IMR-90 (cell line): Measurements from ENCODE around the gene CDH16. TPM values are rescaled to one million over a fixed set of nuclear protein-coding genes. Genes with fewer than 3 reads are reported as not detected.

Source experiments
- ATAC-seq: fragments of 200-7000 bp; cut with Tn5 transposase; 2 replicates; pipeline ENCODE4 v1.9.1; 2020; ENCODE audit warnings: low read depth, mild to moderate bottlenecking, moderate library complexity
- BruUV-seq: library from RNA; stranded (reverse); fragments of 400-500 nt; replicated peaks from 2 replicates; lab custom pipeline; 2021; lab: Mats Ljungman, UMichigan
- CTCF ChIA-PET: fragments of 300-600 bp; formaldehyde crosslinking; extraction: SDS; loops from one replicate; lab custom pipeline; 2021; ENCODE audit warnings: antibody characterized with exemption; lab: Yijun Ruan, JAX
- POLR2A ChIA-PET: fragments of 300-600 bp; sonication (Branson Sonifier 250); formaldehyde crosslinking; loops from one replicate; lab custom pipeline; 2022; ENCODE audit warnings: antibody characterized with exemption; ENCODE audit not compliant: unreplicated experiment; lab: Charles Lee
- DNase-seq: peaks from one replicate; pipeline ENCODE4 v3.0.0; 2013
- H2AFZ ChIP-seq: replicated peaks from 2 replicates; pipeline ENCODE3; 2013; ENCODE audit warnings: low read length, mild to moderate bottlenecking; ENCODE audit not compliant: poor library complexity
- H2AK5ac ChIP-seq: 2 replicates; pipeline ENCODE4 v1.6.1; 2013; ENCODE audit warnings: low read depth, low read length, inconsistent platforms
- H2AK9ac ChIP-seq: replicated peaks from 2 replicates; pipeline ENCODE3; 2013; ENCODE audit warnings: mild to moderate bottlenecking, low read depth, low read length, moderate library complexity; ENCODE audit not compliant: poor library complexity
- H2BK120ac ChIP-seq: 2 replicates; pipeline ENCODE4 v1.6.1; 2013; ENCODE audit warnings: low read depth, low read length, inconsistent platforms
- H2BK15ac ChIP-seq: 3 replicates; pipeline ENCODE4 v1.6.1; 2013; ENCODE audit warnings: low read depth, low read length, inconsistent platforms
- H2BK20ac ChIP-seq: 2 replicates; pipeline ENCODE4 v1.6.1; 2013; ENCODE audit warnings: low read depth, mild to moderate bottlenecking, inconsistent platforms, low read length, moderate library complexity
- H2BK5ac ChIP-seq: 2 replicates; pipeline ENCODE4 v1.6.1; 2013; ENCODE audit warnings: mild to moderate bottlenecking, low read depth, low read length, inconsistent platforms; ENCODE audit not compliant: poor library complexity, severe bottlenecking
- H3K14ac ChIP-seq: replicated peaks from 2 replicates; pipeline ENCODE4 v1.6.1; 2013; ENCODE audit warnings: low read depth, low read length, inconsistent platforms
- H3K18ac ChIP-seq: 2 replicates; pipeline ENCODE4 v1.6.1; 2013; ENCODE audit warnings: low read depth, low read length, control low read depth
- H3K23ac ChIP-seq: 2 replicates; pipeline ENCODE4 v1.6.1; 2013; ENCODE audit warnings: low read depth, low read length, inconsistent platforms
- H3K27ac ChIP-seq: 2 replicates; pipeline ENCODE4 v1.5.1; 2013; ENCODE audit warnings: mild to moderate bottlenecking, control low read depth, low read length; ENCODE audit not compliant: insufficient read depth
- H3K27me3 ChIP-seq: 2 replicates; pipeline ENCODE4 v1.6.1; 2013; ENCODE audit warnings: low read length; ENCODE audit not compliant: control insufficient read depth, insufficient read depth
- H3K36me3 ChIP-seq: 2 replicates; pipeline ENCODE4 v1.6.1; 2013; ENCODE audit warnings: low read length, mixed read lengths; ENCODE audit not compliant: control insufficient read depth, insufficient read depth
- H3K4ac ChIP-seq: 2 replicates; pipeline ENCODE4 v1.6.1; 2013; ENCODE audit warnings: low read depth, low read length, inconsistent platforms
- H3K4me1 ChIP-seq: 2 replicates; pipeline ENCODE4 v1.6.1; 2013; ENCODE audit warnings: low read length, mixed read lengths; ENCODE audit not compliant: control insufficient read depth, insufficient read depth
- H3K4me2 ChIP-seq: 2 replicates; pipeline ENCODE4 v1.6.1; 2013; ENCODE audit warnings: low read depth, mild to moderate bottlenecking, control low read depth, low read length, moderate library complexity
- H3K4me3 ChIP-seq: 2 replicates; pipeline ENCODE4 v1.5.1; 2013; ENCODE audit warnings: low read depth, mild to moderate bottlenecking, control low read depth, low read length, moderate library complexity; ENCODE audit not compliant: insufficient read depth
- H3K56ac ChIP-seq: 2 replicates; pipeline ENCODE4 v1.6.1; 2013; ENCODE audit warnings: low read length, inconsistent platforms; ENCODE audit not compliant: insufficient read depth; ENCODE audit errors: extremely low read depth
- H3K79me1 ChIP-seq, 2 experiments: 2 replicates each; pipeline ENCODE4 v1.6.1; 2013; ENCODE audit warnings: low read length in 2 of 2, inconsistent platforms in 1 of 2, low read depth in 1 of 2
- H3K9ac ChIP-seq: 2 replicates; pipeline ENCODE4 v1.6.1; 2013; ENCODE audit warnings: low read depth, low read length, control low read depth
- H3K9me1 ChIP-seq: 2 replicates; pipeline ENCODE4 v1.6.1; 2013; ENCODE audit warnings: low read length, inconsistent platforms; ENCODE audit not compliant: insufficient read depth
- H3K9me3 ChIP-seq: 2 replicates; pipeline ENCODE4 v1.6.1; 2013; ENCODE audit warnings: low read length; ENCODE audit not compliant: control insufficient read depth, insufficient read depth
- H4K20me1 ChIP-seq: 2 replicates; pipeline ENCODE4 v1.6.1; 2013; ENCODE audit warnings: low read length, inconsistent platforms; ENCODE audit not compliant: insufficient read depth
- H4K5ac ChIP-seq: 2 replicates; pipeline ENCODE4 v1.6.1; 2013; ENCODE audit warnings: mild to moderate bottlenecking, low read depth, low read length, control low read depth
- H4K8ac ChIP-seq, 2 experiments: 2 replicates each; pipeline ENCODE4 v1.6.1; 2013; ENCODE audit warnings: low read depth in 2 of 2, low read length in 2 of 2, control low read depth in 1 of 2, inconsistent platforms in 1 of 2
- H4K91ac ChIP-seq: 2 replicates; pipeline ENCODE4 v1.6.1; 2013; ENCODE audit warnings: low read depth, low read length, inconsistent platforms; ENCODE audit not compliant: insufficient read depth
- BHLHE40 ChIP-seq: fragments of 150-350 bp; IDR thresholded peaks from 2 replicates; pipeline ENCODE4 v1.6.1; 2016; ENCODE audit warnings: mild to moderate bottlenecking, low read depth, low read length
- CEBPB ChIP-seq: IDR thresholded peaks from 2 replicates; pipeline ENCODE4 v1.6.1; 2012; ENCODE audit warnings: low read depth, low read length, improper control_type of control experiment
- CHD1 ChIP-seq: IDR thresholded peaks from 2 replicates; pipeline ENCODE4 v1.6.1; 2012; ENCODE audit warnings: low read depth, low read length, improper control_type of control experiment
- CTCF ChIP-seq: conservative IDR thresholded peaks from 2 replicates; pipeline ENCODE4 v1.5.1; 2012; ENCODE audit warnings: mild to moderate bottlenecking, low read depth, low read length, improper control_type of control experiment
- FOS ChIP-seq: fragments of 150-350 bp; IDR thresholded peaks from 2 replicates; pipeline ENCODE4 v1.6.1; 2016; ENCODE audit warnings: low read depth, low read length
- MAFK ChIP-seq: IDR thresholded peaks from 2 replicates; pipeline ENCODE4 v1.6.1; 2012; ENCODE audit warnings: low read depth, low read length, improper control_type of control experiment
- MAZ ChIP-seq: IDR thresholded peaks from 2 replicates; pipeline ENCODE4 v1.6.1; 2012; ENCODE audit warnings: low read depth, mild to moderate bottlenecking, low read length, improper control_type of control experiment, moderate library complexity, borderline replicate concordance
- MXI1 ChIP-seq: IDR thresholded peaks from 2 replicates; pipeline ENCODE4 v1.6.1; 2012; ENCODE audit warnings: low read depth, mild to moderate bottlenecking, low read length, moderate library complexity, borderline replicate concordance
- NFE2L2 ChIP-seq: fragments of 150-350 bp; IDR thresholded peaks from 2 replicates; pipeline ENCODE4 v1.6.1; 2016; ENCODE audit warnings: low read depth, mild to moderate bottlenecking, low read length
- POLR2A ChIP-seq: IDR thresholded peaks from 2 replicates; pipeline ENCODE4 v1.6.1; 2012; ENCODE audit warnings: mild to moderate bottlenecking, low read depth, low read length
- RAD21 ChIP-seq: IDR thresholded peaks from 2 replicates; pipeline ENCODE4 v1.6.1; 2012; ENCODE audit warnings: low read length, improper control_type of control experiment
- RCOR1 ChIP-seq: IDR thresholded peaks from 2 replicates; pipeline ENCODE4 v1.6.1; 2012; ENCODE audit warnings: mild to moderate bottlenecking, low read length, improper control_type of control experiment; ENCODE audit not compliant: insufficient replicate concordance
- whole genome bisulfite sequencing, 2 experiments: methylation state at CpG; one replicate each; pipeline versions ENCODE4 v1.1.5 to v1.1.7; 2013; ENCODE audit warnings: missing lambda C conversion rate in 2 of 2; ENCODE audit not compliant: insufficient read length in 1 of 2; ENCODE audit errors: extremely low coverage in 2 of 2; 5-methylcytosine and 5-hydroxymethylcytosine counted together
- dilution Hi-C: fragments of 300-500 bp; cut with HindIII; formaldehyde crosslinking; loops from one replicate; pipeline ENCODE4 v1.14.3; 2018; ENCODE audit warnings: low sequenced_read_pairs; ENCODE audit not compliant: unreplicated experiment
- in situ Hi-C: fragments of 300-500 bp; cut with MboI; formaldehyde crosslinking; loops from 3 replicates; pipeline ENCODE4 v1.14.3; 2019; ENCODE audit warnings: low sequenced_read_pairs, inconsistent platforms, mixed read lengths
- intact Hi-C: fragments of 100-400 bp; cut with micrococcal nuclease; formaldehyde crosslinking; loops from 2 replicates; pipeline ENCODE4 v1.10.0; 2022
- polyA plus RNA-seq, 3 experiments: library from polyadenylated mRNA; depleted of rRNA; stranded (reverse); fragments of >200 nt; gene quantifications; 2 replicates each; pipeline ENCODE4 v1.2.3, GENCODE V29; 2012; ENCODE audit warnings: low replicate concordance in 1 of 3
- total RNA-seq: library from RNA; depleted of rRNA; stranded (reverse); fragments of >200 nt; gene quantifications from 2 replicates; pipeline ENCODE4 v1.2.3, GENCODE V29; 2012
- TF ChIP-seq, protein P1 (sequence below): fragments of 150-350 bp; IDR thresholded peaks from 2 replicates; pipeline ENCODE4 v1.6.1; 2016; ENCODE audit warnings: low read depth, mild to moderate bottlenecking, low read length, moderate library complexity, borderline replicate concordance
- TF ChIP-seq, protein P2 (sequence below): fragments of 150-350 bp; IDR thresholded peaks from 2 replicates; pipeline ENCODE4 v1.6.1; 2017; ENCODE audit warnings: mild to moderate bottlenecking, antibody characterized with exemption, low read length, low read depth

CDH16 gene
- total and polyA plus RNA-seq, 2 of the 4 experiments (the other 2 are of a cell fraction) = not detected

DNA sequence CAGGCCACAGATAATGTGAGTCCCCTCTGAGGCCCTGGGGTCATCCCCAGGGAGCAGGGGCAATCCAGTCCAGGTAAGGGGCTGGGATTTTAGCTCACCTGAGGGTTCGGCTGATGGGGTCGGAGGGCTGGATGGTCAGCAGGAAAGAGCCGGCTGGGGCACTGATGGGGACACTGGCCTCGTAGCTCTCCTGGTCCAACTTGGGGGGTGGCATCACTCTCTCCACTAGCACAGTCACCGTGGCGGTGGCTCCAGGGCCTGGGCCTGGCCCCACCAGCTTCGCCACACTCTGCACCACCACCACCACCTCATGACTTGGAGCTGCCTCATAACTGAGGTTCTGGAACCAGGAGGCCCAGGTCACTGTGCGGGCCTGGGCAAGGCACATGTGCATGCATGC lies 6.9 kb downstream of the CDH16 start:
- WGBS, 2 experiments = 75% methylated on average over 4 of the region's 8 CpGs; no CpG with 5 or more reads in 1 of the 2 experiments
- Histone ChIP-seq H3K56ac (no peak overlapping the region), H3K9me1 (no peaks in the 10 kb centered on the region), H3K4me2 (no peak overlapping the region), H3K14ac (no peak overlapping the region), H3K4ac (no peak overlapping the region), H2AK9ac (no peak overlapping the region), H3K9me3 (no peaks in the 10 kb centered on the region), H3K23ac (no peak overlapping the region), H3K4me1 (no peaks in the 10 kb centered on the region), H2BK15ac (no peak overlapping the region), H4K20me1 (no peaks in the 10 kb centered on the region), H2BK20ac (no peak overlapping the region), H3K27ac (no peak overlapping the region), H3K9ac (no peak overlapping the region), H2AFZ (no peak overlapping the region), H4K8ac (no peak overlapping the region), H3K79me1 (no peaks in the 10 kb centered on the region), H2BK5ac (no peak overlapping the region), H3K36me3 (no peaks in the 10 kb centered on the region), H3K18ac (no peak overlapping the region), H2AK5ac (no peak overlapping the region), H4K5ac (no peak overlapping the region), H4K91ac (no peak overlapping the region), H3K4me3 (no peak overlapping the region), H2BK120ac (no peak overlapping the region), H3K27me3 (peaks cover 25% of the 10 kb centered on the region)
- CTCF ChIA-PET = no interaction called here
- DNase-seq = no peak
- TF ChIP-seq MAFK (no peak), CTCF (no peak), RCOR1 (no peak), NFE2L2 (no peak), MXI1 (no peak), BHLHE40 (no peak), RAD21 (no peak), FOS (no peak), POLR2A (no peak), MAZ (no peak), CHD1 (no peak), CEBPB (no peak)
- TF ChIP-seq, protein P1, sequence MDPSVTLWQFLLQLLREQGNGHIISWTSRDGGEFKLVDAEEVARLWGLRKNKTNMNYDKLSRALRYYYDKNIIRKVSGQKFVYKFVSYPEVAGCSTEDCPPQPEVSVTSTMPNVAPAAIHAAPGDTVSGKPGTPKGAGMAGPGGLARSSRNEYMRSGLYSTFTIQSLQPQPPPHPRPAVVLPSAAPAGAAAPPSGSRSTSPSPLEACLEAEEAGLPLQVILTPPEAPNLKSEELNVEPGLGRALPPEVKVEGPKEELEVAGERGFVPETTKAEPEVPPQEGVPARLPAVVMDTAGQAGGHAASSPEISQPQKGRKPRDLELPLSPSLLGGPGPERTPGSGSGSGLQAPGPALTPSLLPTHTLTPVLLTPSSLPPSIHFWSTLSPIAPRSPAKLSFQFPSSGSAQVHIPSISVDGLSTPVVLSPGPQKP = no peak
- TF ChIP-seq, protein P2, sequence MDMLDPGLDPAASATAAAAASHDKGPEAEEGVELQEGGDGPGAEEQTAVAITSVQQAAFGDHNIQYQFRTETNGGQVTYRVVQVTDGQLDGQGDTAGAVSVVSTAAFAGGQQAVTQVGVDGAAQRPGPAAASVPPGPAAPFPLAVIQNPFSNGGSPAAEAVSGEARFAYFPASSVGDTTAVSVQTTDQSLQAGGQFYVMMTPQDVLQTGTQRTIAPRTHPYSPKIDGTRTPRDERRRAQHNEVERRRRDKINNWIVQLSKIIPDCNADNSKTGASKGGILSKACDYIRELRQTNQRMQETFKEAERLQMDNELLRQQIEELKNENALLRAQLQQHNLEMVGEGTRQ = no peak
- no peak for ATAC-seq
- BruUV-seq = no TSS peak
- intact Hi-C loops (no loop called here), in situ Hi-C loops (no loop called here), dilution Hi-C loops (no loop called here)
- POLR2A ChIA-PET = no interaction called here
